ENCODE data around the gene TXNRD1. TPM values are rescaled to one million over a fixed set of nuclear protein-coding genes. Genes with fewer than 3 reads are reported as not detected.

Gene TXNRD1
- total and polyA plus RNA-seq, 2 of the 8 experiments (the other 6 are each of a cell fraction or from before 2014, with no cell fraction given): 56.8 to 127 TPM

GRCh38 chr12:104290855-104291254, 75.3 kb downstream of the TXNRD1 start (continued):
- TF ChIP-seq KDM5A (IDR thresholded peaks at IDR 0.05; ENCODE audit: low read length): no peak
- no peak for TF ChIP-seq CBX5 (IDR thresholded peaks at IDR 0.05; ENCODE audit: low read depth, low read length)
- TF ChIP-seq CREB1 (IDR thresholded peaks at IDR 0.05): no peak

Measured in H1 (cell line).